Prostate gland (tissue), 2 donors: ENCODE data around the gene SLC35D1.

Experiments
- CTCF ChIP-seq, 4 experiments: fragments of 200-600 bp in 2 of 4; fragments of 450-650 bp in 2 of 4; sonication (generic) in 2 of 4; IDR thresholded peaks; 1 replicate in 3 of 4; 2 replicates in 1 of 4; pipeline ENCODE4 v1.5.1; 2016 to 2019; ENCODE audit warnings: antibody characterized with exemption in 4 of 4, mild to moderate bottlenecking in 2 of 4, moderate library complexity in 2 of 4
- POLR2A ChIP-seq: fragments of 450-650 bp; IDR thresholded peaks from one replicate; pipeline ENCODE4 v1.6.1; 2016; ENCODE audit warnings: antibody characterized with exemption, mild to moderate bottlenecking
- POLR2AphosphoS5 ChIP-seq: sonication (generic); formaldehyde crosslinking; IDR thresholded peaks from one replicate; pipeline ENCODE4 v1.6.1; 2017; ENCODE audit warnings: antibody characterized with exemption

GRCh38 chr1:66980745-66981367, 73.1 kb downstream of the SLC35D1 start:
- TF ChIP-seq CTCF (IDR thresholded peaks at IDR 0.05) (no peak), POLR2A (no peak), POLR2AphosphoS5 (no peak)
